Measurements from ENCODE around the gene SLC25A46. TPM values are rescaled to one million over a fixed set of nuclear protein-coding genes. Genes with fewer than 3 reads are reported as not detected.
"Not testable (repeated sequence)": the region's sequence is repeated elsewhere in the genome, so short reads cannot be mapped to it uniquely, and the experiment has no call there.

The SLC25A46 gene
- total RNA-seq, 4 donors from 2014 or later: 71.5 to 114 (median 99.7) TPM

DNA sequence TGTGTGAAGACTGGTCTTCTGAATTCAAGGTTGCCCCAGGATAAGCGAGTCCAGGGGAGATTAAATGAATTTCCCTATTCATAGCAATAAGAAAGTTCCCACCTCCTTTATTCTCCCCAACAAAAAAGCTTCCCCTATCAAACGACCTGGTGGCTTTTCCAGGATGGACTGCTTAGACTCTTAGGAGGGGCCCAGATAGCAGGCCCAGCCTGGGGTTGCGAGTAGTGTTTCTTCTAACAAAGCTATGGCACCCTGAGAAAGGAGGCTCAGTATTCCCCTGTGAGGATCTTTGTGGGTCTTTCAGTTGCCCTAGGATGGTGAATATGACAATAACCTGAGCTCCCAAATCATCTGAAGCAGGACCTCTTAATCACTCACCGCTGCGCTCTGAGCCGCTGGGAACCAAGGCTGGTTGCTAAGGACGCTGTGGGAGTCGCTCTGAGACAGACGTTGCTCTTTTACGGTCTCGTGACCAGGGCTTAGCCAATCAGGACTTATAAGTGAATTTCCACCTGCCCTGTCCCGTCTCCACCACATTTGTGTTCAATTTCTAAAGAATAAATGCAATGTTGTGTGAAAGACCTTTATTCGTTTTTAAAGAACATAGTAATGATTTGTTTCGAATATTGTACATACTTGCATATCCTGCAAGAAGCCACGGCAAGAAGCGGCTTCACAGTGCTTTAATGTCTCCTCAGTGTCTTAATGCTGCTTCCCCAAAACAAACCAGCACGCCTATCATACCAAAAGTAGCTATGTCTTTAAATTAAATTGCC lies 12.4 kb upstream of the SLC25A46 start, which contains the start of gene TMEM232:
TMEM232 (minus strand) TSS at position 423 of the 776 bp plus-strand sequence. CDS start 59,319 bp downstream, outside the sequence.
- H3K27ac ChIP-seq: peak within 1 kb of the TSS in 2 of 4 donors; percentile 9 to 27
- peak; percentile 93 to 100 for ATAC-seq

DNA sequence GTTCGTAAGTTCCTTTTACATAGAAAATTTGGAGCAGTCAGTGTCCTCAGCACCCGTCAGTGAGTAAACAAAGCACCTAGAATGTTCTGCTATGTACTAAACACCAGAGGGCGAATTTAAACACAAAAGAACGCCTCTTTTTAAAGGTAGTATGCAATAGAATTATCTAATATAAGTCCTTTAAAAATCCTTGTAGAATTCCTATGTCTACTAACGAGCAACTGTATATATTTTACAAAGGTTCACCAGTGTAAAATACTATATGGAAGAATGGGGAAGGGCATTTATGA lies 11.8 kb upstream of the SLC25A46 start:
- no peak for DNase-seq
- no peak for TF ChIP-seq POLR2A (IDR thresholded peaks at IDR 0.05)
- TF ChIP-seq, protein P1, sequence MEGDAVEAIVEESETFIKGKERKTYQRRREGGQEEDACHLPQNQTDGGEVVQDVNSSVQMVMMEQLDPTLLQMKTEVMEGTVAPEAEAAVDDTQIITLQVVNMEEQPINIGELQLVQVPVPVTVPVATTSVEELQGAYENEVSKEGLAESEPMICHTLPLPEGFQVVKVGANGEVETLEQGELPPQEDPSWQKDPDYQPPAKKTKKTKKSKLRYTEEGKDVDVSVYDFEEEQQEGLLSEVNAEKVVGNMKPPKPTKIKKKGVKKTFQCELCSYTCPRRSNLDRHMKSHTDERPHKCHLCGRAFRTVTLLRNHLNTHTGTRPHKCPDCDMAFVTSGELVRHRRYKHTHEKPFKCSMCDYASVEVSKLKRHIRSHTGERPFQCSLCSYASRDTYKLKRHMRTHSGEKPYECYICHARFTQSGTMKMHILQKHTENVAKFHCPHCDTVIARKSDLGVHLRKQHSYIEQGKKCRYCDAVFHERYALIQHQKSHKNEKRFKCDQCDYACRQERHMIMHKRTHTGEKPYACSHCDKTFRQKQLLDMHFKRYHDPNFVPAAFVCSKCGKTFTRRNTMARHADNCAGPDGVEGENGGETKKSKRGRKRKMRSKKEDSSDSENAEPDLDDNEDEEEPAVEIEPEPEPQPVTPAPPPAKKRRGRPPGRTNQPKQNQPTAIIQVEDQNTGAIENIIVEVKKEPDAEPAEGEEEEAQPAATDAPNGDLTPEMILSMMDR (IDR thresholded peaks at IDR 0.05 in 4 of 5, conservative IDR thresholded peaks at IDR 0.05 in 1 of 5): no peak
- ATAC-seq: peak; percentile 42 to 55
- H3K36me3 ChIP-seq: no peaks in the 10 kb centered on the region
- intact Hi-C loops (cut with DNase I; ENCODE audit: low total_unique reads): no loop called here
- H3K27ac ChIP-seq: peak overlapping the region in 2 of 4 donors; percentile 9 to 27
- H3K9me3 ChIP-seq: no peaks in the 10 kb centered on the region
- H3K4me3 ChIP-seq: peak overlapping the region; percentile 35 to 52 (median 46)
- H3K27me3 ChIP-seq: no peaks in the 10 kb centered on the region
- in situ Hi-C loops (cut with MboI; ENCODE audit: low sequenced_read_pairs in 4 of 4): loop anchor here in 1 of 4 donors (25.0 kb wide), 2 partner anchors 360 to 1435 kb away; partner anchors contain the start of gene WDR36
- no peaks in the 10 kb centered on the region for H3K4me1 ChIP-seq

More for the DNA sequence above, 12.4 kb upstream of the SLC25A46 start, which contains the start of gene TMEM232:
- H3K4me1 ChIP-seq: no peaks in the 10 kb centered on the region
- H3K4me3 ChIP-seq: peak within 1 kb of the TSS; percentile 35 to 52 (median 46)
- peak; percentile 17 to 63 for DNase-seq
- H3K9me3 ChIP-seq: no peaks in the 10 kb centered on the region
- TF ChIP-seq POLR2A (IDR thresholded peaks at IDR 0.05): no peak
- TF ChIP-seq, protein P1 (IDR thresholded peaks at IDR 0.05 in 4 of 5, conservative IDR thresholded peaks at IDR 0.05 in 1 of 5): no peak
- no peaks in the 10 kb centered on the region for H3K36me3 ChIP-seq
- intact Hi-C loops (cut with DNase I; ENCODE audit: low total_unique reads) (no loop called here), in situ Hi-C loops (cut with MboI; ENCODE audit: low sequenced_read_pairs in 4 of 4) (loop anchor here in 1 of 4 donors (25.0 kb wide), 2 partner anchors 361 to 1436 kb away; partner anchors contain the start of gene WDR36)
- H3K27me3 ChIP-seq: no peaks in the 10 kb centered on the region

DNA sequence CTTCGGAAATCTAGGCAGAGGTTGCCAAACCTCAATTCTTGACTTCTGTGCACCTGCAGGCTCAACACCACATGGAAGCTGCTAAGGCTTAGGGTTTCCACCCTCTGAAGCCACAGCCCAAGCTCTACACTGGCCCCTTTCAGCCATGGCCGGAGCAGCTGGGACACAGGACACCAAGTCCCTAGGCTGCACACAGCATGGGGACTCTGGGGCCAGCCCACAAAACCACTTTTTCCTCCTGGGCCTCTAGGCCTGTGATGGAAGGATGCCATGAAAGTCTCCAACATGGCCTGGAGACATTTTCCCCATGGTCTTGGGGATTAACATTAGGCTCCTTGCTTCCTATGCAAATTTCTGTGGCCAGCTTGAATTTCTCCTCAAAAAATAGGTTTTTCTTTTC lies 7.3 kb upstream of the SLC25A46 start:
- intact Hi-C loops (cut with DNase I; ENCODE audit: low total_unique reads): loop anchor here (10.0 kb wide), 2 partner anchors 1037 to 1987 kb away; partner anchors contain the start of gene FER
- H3K9me3 ChIP-seq: not testable (repeated sequence)

DNA sequence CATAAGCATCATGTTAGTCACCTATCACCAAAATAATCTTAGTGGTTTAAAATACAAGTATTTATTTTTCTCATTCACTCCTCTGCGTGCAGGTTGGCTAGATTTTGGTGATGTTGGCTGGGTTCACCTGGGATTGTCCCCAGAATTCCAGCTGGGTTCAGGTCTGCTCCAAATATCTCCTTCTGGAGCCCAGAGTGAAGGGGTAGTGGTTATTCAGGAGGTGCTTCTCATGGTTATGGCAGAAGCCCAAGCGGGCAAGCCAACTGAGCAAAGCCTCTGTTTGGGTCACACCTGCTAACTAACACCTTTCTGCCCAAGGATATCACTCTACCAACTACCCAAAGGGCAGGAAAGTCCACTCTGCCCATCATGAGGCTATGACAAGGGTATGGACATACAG lies 4.7 kb upstream of the SLC25A46 start:
- intact Hi-C loops (cut with DNase I; ENCODE audit: low total_unique reads) (loop anchor here (10.0 kb wide), 2 partner anchors 1039 to 1989 kb away; partner anchors contain the start of gene FER), in situ Hi-C loops (cut with MboI; ENCODE audit: low sequenced_read_pairs in 4 of 4) (loop anchor here in 1 of 4 donors (25.0 kb wide), 2 partner anchors 353 to 1428 kb away; partner anchors contain the start of gene WDR36)
- no peaks in the 10 kb centered on the region for H3K9me3 ChIP-seq
- peaks cover 0 to 2% (median 0%) of the 10 kb centered on the region in 3 donors for H3K27me3 ChIP-seq
- no peak for ATAC-seq
- H3K27ac ChIP-seq: no peak overlapping the region
- DNase-seq: no peak
- TF ChIP-seq POLR2A (IDR thresholded peaks at IDR 0.05): no peak
- TF ChIP-seq, protein P1 (IDR thresholded peaks at IDR 0.05 in 4 of 5, conservative IDR thresholded peaks at IDR 0.05 in 1 of 5): no peak
- H3K4me1 ChIP-seq: peaks cover 0 to 5% of the 10 kb centered on the region in 2 donors
- H3K4me3 ChIP-seq: no peak overlapping the region
- no peaks in the 10 kb centered on the region for H3K36me3 ChIP-seq

More for the DNA sequence above, 7.3 kb upstream of the SLC25A46 start:
- not testable (repeated sequence) for H3K36me3 ChIP-seq, ATAC-seq, H3K27me3 ChIP-seq, H3K4me1 ChIP-seq, H3K27ac ChIP-seq, DNase-seq, H3K4me3 ChIP-seq
- in situ Hi-C loops (cut with MboI; ENCODE audit: low sequenced_read_pairs in 4 of 4): loop anchor here in 1 of 4 donors (25.0 kb wide), 2 partner anchors 356 to 1431 kb away; partner anchors contain the start of gene WDR36

DNA sequence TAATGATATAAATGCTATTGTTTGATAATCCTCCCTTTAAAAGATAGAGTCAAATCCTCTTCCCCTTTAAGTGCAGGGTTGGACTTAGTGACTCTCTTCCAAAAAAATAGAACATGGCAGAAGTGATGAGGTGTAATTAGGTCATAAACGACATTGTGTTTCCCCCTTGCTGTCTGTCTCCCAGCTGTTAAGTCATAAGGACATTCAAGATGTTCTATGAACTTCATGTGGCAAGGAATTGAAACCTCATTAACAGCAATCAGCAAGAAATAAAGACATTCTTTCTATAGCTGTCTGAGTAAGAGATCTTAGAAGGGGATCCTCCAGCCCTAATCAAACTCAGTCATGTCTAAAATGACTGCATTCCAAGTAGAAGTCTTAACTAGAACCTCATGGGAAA lies 3.3 kb upstream of the SLC25A46 start:
- H3K9me3 ChIP-seq: no peaks in the 10 kb centered on the region
- H3K27ac ChIP-seq: no peak overlapping the region
- in situ Hi-C loops (cut with MboI; ENCODE audit: low sequenced_read_pairs in 4 of 4) (loop anchor here in 1 of 4 donors (25.0 kb wide), 2 partner anchors 352 to 1427 kb away; partner anchors contain the start of gene WDR36), intact Hi-C loops (cut with DNase I; ENCODE audit: low total_unique reads) (loop anchor here (5.0 to 10.0 kb wide), 4 partner anchors 1022 to 1991 kb away; partner anchors contain the start of genes FER and NREP)
- H3K27me3 ChIP-seq: peaks cover 0 to 2% (median 0%) of the 10 kb centered on the region in 3 donors
- TF ChIP-seq POLR2A (IDR thresholded peaks at IDR 0.05): no peak
- TF ChIP-seq, protein P1 (IDR thresholded peaks at IDR 0.05 in 4 of 5, conservative IDR thresholded peaks at IDR 0.05 in 1 of 5): no peak
- no peak overlapping the region for H3K4me3 ChIP-seq
- ATAC-seq: no peak
- peaks cover 10 to 16% of the 10 kb centered on the region in 2 donors for H3K4me1 ChIP-seq
- no peaks in the 10 kb centered on the region for H3K36me3 ChIP-seq
- no peak for DNase-seq

All from gastrocnemius medialis (tissue), 4 donors.